Neutrophil (primary cell): ENCODE data around the gene KASH5.

Source experiments
- H3K27ac ChIP-seq: fragments of 200-600 bp; sonication (generic); 2 replicates; pipeline ENCODE4 v1.5.1; 2016; ENCODE audit warnings: mild to moderate bottlenecking, moderate library complexity
- H3K27me3 ChIP-seq: fragments of 200-600 bp; sonication (generic); 2 replicates; pipeline ENCODE4 v1.6.0; 2016; ENCODE audit warnings: mild to moderate bottlenecking
- H3K36me3 ChIP-seq: fragments of 200-600 bp; sonication (generic); 2 replicates; pipeline ENCODE4 v1.5.1; 2017
- H3K4me1 ChIP-seq, 2 experiments: fragments of 200-600 bp in 1 of 2; sonication (generic) in 1 of 2; 1 replicate in 1 of 2; 2 replicates in 1 of 2; pipeline versions ENCODE4 v1.5.1 to v1.6.1; 2013 to 2016; ENCODE audit warnings: low read depth in 1 of 2, low read length in 1 of 2, mild to moderate bottlenecking in 1 of 2, moderate library complexity in 1 of 2; ENCODE audit not compliant: control insufficient read depth in 1 of 2, insufficient read depth in 1 of 2
- H3K4me3 ChIP-seq, 2 experiments: fragments of 200-600 bp in 1 of 2; sonication (generic) in 1 of 2; 1 replicate in 1 of 2; 2 replicates in 1 of 2; pipeline ENCODE4 v1.5.1; 2013 to 2016; ENCODE audit warnings: low read depth in 1 of 2, low read length in 1 of 2, mild to moderate bottlenecking in 1 of 2, moderate library complexity in 1 of 2
- H3K9me3 ChIP-seq: fragments of 200-600 bp; sonication (generic); 2 replicates; pipeline ENCODE4 v1.5.1; 2016
- CTCF ChIP-seq: fragments of 200-600 bp; sonication (generic); IDR thresholded peaks from 2 replicates; pipeline ENCODE4 v1.5.1; 2016; ENCODE audit warnings: antibody characterized with exemption

The KASH5 gene

GRCh38 chr19:49389406-49389805, 1.4 kb downstream of the KASH5 start:
- Histone ChIP-seq H3K27me3 (peaks cover 42% of the 10 kb centered on the region), H3K27ac (no peak overlapping the region), H3K4me3 (no peak overlapping the region), H3K4me1 (no peaks in the 10 kb centered on the region), H3K36me3 (no peaks in the 10 kb centered on the region), H3K9me3 (no peaks in the 10 kb centered on the region)
- TF ChIP-seq CTCF, result no peak

GRCh38 chr19:49390131-49390928, 2.3 kb downstream of the KASH5 start:
- TF ChIP-seq CTCF, result no peak
- peaks cover 43% of the 10 kb centered on the region for H3K27me3 ChIP-seq
- no peaks in the 10 kb centered on the region for H3K9me3 ChIP-seq
- no peaks in the 10 kb centered on the region for H3K36me3 ChIP-seq
- H3K4me1 ChIP-seq, result no peaks in the 10 kb centered on the region
- no peak overlapping the region for H3K4me3 ChIP-seq
- no peak overlapping the region for H3K27ac ChIP-seq

- Histone ChIP-seq H3K27ac (no peak overlapping the region), H3K4me3 (no peak overlapping the region), H3K9me3 (no peaks in the 10 kb centered on the region), H3K4me1 (no peaks in the 10 kb centered on the region), H3K27me3 (peaks cover 43% of the 10 kb centered on the region), H3K36me3 (no peaks in the 10 kb centered on the region)
- no peak for TF ChIP-seq CTCF
Measured at GRCh38 chr19:49390929-49391359, 2.9 kb downstream of the KASH5 start.

- Histone ChIP-seq H3K9me3 (no peaks in the 10 kb centered on the region), H3K4me3 (no peak overlapping the region), H3K27me3 (peaks cover 43% of the 10 kb centered on the region), H3K4me1 (no peaks in the 10 kb centered on the region), H3K36me3 (no peaks in the 10 kb centered on the region), H3K27ac (no peak overlapping the region)
- peak; percentile 53 for TF ChIP-seq CTCF
Measured at GRCh38 chr19:49391581-49392399, 3.7 kb downstream of the KASH5 start.

- no peak for TF ChIP-seq CTCF
- H3K27ac ChIP-seq, result no peak overlapping the region
- no peaks in the 10 kb centered on the region for H3K9me3 ChIP-seq
- H3K27me3 ChIP-seq, result peaks cover 40% of the 10 kb centered on the region
- H3K4me1 ChIP-seq, result no peaks in the 10 kb centered on the region
- H3K36me3 ChIP-seq, result no peaks in the 10 kb centered on the region
- no peak overlapping the region for H3K4me3 ChIP-seq
Measured at GRCh38 chr19:49393881-49394280, 5.8 kb downstream of the KASH5 start.
